GM21360 (cell line): ENCODE results near the gene LAPTM5.
A peak's percentile ranks its signal among the peaks of the same experiment; 100 is the strongest.

Source experiments
- ATAC-seq: cut with Tn5 transposase; IDR thresholded peaks from one replicate; pipeline ENCODE4 v1.9.1; 2021; ENCODE audit warnings: mild to moderate bottlenecking, moderate library complexity; ENCODE audit not compliant: unreplicated experiment

LAPTM5 gene

DNA sequence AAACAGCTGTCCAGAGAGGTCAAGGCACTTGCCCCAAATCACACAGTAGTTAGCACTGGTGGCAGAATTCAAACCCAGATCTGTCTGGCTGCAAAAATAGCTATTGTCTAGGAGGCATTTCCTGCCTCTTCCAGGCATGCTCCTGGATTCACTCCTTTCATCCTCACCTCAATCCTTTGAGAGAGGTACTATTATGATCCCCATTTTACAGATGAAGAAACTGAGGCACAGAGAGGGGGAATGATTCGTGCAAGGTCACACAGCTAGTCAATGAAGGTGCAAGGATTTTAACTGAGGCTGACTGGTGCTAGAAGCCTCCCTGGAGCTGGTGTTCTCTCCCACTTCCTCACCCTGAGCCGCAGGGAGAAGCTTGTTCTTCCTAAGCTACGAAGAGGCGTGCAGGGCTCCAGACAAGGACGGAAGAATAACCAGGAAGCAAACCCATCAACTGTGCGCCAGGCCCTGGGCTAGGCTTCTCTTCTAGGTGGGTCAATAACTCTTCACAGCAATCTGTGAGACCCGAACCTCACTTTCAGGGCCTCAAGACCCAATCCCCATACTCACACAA is 631 bp upstream of the LAPTM5 start:
- ATAC-seq = no peak

DNA sequence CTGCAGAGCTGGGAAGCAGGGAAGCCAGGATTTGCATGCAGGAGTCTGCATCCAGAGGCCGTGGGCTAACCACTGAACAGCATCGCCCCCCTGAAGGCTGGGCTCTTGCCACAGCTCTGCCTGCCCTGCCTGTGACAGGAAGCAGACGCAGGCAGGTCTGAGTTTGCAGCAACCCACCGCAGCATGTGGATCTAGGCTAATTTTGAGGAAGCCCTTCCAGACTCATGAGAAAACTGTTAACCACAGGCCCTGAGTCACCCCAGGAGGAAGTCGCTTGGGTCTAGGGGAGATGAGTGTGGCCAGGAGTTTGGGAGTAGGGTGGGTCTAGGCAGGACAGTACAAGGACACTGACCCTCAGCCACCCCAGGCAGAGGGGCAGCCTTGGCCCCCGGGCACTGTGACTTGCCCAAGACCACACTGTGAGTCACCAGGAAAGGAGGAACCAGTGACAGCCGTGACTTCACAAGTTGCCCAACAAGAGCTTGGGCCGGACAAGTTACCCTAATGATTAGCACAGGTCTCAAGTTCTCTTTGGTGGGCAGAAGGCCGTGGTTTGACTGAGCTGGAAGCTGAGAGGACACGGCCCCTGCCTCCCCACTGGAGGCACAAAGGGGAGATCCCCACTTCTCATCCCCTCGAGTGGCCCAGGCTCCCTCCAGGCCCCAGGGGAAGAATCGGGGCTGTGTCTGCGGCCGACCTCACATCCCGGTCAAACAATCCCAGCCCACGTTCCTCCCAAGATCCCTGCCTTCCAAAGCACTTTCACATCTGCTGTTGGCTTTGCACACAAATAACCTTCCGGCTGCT is 826 bp downstream of the LAPTM5 start:
- no peak for ATAC-seq

DNA sequence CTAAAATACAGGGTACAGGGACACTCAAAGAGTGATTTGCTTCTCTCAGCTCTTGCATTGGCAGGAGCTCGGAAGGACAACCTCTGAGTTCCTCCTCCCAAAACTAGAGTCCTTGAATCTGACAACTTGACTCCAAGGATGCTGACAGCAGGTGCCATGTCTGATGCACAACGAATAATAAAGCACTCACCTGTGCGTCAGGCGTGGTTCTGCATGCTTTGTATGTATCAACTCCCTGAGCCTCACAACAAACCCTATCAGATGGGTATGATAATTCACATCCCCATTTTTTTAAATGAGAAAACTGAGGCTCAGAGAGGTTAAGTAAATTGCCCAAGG is 1.4 kb downstream of the LAPTM5 start:
- ATAC-seq = no peak

DNA sequence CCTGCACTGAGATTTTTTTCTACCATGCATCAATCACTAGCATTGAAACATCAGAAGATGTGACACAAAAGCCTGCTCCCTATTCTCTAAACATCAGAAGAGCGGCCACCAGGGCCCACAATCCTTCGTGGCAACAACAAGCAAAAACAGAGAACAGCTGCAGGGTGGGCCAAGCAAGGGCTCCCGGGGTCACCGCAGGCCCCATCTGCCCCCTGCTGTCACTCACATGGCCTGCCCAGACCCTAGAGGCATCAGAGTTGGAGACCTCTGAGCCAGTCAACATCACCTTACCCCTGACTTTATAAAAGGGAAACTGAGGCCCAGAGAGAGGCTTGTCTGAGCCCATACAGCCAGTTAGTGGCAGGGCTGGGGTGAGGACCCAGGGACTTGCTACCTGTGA is 1.8 kb downstream of the LAPTM5 start:
- ATAC-seq = no peak

DNA sequence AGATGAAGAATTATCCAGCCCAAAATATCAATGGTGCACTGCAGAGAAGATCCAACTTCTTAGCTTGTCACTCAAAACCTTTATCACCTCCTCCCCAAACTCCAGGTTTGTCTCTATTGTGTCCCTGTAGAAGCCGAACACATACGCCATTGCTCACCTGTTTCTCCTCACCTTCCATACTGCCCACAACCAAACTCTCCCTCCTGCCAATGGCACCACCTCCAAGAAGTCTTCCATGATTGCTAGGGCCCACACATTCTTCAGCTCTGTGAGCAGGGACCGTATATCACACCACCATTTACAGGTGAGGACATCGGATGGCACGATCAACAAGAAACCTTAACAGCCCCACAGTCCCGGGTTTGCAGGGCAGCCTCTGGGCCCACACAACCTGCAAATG is 2.2 kb downstream of the LAPTM5 start:
- no peak for ATAC-seq

DNA sequence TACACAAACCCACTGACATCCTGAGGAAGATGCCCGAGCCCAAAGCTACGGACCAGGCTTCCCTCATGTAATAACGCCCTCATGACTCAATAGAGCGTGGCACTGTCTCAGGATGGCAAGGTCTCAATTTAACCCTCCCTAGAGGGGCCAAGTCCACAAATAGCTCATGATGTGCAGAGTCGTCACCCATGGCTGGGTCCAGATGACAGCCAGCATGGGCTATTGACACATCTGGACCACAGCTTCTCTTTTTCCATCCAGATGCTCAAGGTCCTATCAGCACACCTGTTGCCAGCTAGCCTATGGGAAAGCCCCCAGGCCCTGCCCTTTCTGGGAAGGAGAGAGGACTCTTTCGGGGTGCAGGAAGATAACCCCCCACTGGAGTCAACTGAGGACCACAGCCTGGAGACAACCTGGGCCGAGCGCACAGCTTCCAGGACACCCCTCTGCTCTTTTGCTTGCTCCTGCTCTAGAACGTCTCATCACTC is 2.8 kb downstream of the LAPTM5 start:
- ATAC-seq = peak; percentile 35

DNA sequence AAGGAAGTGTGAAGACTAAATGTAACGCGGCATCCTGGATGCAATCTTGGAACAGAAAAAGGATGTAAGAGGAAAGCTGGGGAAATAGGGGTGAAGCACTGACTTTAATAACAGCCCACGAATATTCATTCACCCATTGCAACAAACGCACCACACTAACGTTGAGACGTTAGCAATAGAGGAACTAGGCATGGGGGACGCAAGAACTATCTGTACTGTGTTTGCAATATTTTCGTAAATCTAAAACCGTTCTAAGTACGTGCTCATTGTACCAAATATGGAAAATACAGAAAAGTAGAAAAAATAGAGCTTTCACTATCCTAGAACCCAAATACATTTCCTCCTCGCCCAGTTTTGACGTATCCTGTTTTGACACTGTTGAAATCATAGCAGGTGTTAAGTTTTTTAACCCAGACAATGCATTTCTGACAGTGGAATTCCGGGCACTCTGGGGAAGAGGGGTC is 3.9 kb downstream of the LAPTM5 start:
- ATAC-seq = no peak

DNA sequence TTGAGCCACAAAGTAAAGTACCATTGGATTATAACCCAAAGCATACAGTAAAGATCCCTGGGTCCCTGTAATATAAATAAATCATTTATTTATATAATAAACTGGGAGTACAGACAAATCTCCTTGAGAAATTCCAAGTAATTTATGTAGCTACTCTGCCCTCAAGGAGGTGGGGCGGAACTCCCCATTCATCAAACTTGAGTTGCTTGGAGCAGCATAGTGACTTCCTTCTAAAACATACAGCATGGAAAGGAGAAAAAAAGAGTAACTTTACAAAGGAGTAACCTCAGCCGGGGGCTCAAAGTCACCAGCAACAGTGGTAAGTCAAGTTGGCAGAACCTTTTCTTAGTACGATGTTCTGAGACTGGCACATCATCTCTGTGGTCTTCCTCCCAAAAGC is 4.5 kb downstream of the LAPTM5 start:
- ATAC-seq = no peak

DNA sequence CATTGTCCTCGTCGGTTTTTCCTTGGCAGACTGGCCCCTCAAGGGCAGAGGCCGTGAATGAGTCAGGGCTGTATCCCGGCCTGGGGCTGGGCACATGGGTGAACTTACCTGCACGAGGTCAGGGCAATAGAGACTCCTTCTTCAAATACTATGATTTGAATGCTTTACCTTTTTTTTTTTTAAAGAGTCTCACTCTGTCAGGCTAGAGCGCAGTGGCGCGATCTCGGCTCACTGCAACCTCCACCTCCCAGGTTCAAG is 5.0 kb downstream of the LAPTM5 start:
- no peak for ATAC-seq

DNA sequence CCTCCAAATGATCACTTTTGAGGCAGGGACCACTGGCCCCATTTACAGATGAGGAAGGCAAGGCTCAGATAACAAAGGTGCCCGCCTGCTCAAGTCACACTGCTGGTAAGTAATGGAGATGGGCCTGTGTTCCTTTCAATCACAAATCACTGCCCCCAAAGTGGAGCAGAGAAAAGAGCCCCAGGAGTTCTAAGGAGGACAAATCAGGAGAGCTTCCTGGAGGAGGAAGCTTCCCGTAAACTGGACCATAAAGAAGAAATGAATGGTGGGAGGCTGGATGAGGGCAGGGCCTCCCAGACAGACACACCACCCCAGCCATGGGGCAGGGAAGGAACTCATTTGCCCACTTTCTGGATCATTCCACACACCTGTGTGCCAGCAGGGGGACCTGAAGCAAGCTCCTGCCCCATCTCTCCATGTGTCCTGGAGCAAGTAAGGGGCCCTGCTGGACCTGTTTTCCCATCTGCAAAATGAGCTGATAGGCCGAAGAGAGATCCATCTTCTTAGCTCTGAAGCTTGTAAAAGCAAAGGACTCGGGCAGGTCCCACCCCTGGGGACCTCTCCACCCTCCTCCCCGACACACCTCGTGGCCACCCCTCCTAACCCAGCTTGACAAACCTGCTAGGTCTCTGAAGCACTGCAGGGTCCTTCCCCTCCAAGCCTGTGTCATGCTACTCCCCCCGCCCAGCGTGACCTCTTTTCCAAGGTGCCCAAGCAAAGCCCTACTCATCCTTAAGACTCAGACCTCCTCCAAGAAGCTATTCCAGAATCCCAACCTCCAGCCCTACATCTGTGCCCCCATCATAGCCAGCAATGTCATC is 5.5 kb downstream of the LAPTM5 start:
- no peak for ATAC-seq

DNA sequence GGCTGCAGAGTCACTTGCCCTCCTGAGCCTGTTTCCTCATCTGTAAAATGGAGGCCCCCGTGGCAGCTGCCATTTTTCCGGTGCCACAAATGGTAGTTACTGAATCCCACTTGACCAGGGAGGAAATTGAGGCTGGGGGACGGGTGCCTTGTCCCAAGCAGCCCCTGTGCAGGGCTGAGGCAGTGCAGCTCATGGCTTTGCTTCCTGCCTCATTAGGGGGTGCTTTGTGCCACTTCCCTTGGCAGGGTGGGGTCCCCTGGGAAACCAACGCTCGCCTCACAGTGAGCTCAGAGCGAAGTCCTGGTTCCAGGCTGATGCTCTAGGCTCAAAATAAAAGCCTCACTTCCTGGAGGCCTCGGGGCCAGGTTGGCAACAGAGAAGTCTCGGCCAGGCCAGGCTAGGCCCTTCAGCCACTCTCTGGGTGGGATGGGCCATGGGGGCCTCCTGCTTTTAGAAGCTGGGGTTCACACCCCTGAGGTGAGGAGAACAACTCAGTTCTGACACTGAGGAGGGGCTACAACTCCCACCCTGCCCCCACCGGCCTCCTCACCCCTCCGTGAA is 6.8 kb downstream of the LAPTM5 start:
- peak; percentile 22 for ATAC-seq

DNA sequence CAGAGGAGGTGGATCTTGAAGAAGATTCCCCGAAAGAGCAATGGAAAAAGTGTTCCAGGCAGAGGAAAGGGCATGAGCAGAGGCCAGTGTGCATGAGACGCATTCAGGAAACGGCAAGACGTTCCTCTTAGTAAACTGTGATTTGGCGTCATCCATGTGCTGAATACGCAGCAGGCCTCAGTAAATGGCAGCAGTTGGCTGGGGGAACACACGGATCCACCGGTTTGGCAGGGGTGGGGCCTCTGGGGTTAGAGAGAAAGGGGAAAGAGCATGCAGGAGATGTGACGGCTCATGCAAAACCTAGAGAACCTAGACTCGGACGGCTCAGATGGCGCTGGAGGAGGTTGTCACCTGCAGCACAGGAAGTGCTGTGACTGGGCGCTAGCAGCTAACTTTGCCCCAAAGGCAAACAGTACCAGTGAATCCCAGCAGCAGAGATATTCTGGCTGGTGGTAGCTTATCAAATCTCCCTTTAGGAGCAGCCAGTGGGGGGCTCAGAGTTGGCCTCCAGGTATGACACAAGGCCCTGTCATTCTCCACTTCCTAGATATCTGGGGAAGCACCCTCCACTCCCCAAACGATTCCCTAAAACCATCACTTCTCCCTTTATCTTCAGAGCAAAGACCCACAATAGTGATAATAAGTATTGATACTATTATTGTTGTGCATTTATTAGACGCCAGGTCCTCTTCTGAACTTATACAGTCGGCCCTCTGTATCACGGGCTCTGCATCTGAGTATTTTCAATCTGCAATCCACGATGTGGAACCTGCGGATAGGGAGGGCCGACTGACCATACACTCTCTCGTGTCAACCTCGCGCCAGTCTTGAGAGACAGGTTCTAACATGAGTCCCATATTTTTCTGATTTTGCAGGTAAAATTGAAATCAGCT is 7.6 kb downstream of the LAPTM5 start:
- peak; percentile 22 for ATAC-seq

DNA sequence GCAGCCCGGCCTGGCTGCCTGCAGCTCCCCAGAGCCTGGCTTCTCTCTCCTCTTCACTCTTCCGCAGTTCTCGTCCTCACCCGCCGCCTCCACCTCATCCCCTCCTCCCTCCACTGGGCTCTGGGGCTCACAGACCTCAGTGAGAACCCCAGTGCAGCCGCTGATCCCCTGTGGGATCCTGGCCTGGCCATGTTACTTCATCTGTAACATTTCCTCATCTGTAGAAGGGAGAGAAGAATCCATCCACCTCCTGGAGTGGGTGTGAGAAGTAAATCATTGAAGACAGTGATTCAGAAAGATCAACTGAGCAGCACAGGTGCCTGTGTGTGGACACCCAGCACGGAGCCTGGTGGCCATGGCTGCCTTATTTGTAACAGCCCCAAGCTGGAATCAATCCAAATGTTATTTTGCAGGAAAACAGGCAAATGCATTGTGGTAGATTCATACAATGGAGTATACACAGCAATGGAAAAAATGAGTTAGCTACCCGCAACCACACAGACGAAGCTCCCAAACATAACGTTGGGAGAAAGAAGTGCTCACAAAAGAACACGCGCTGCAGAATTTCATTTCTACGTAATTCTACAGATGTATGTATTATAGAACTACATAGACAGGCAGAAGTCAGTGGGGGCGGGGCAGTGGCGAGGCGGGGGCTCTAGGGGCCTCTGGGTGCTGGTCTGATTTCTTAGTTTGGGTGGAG is 8.7 kb downstream of the LAPTM5 start:
- ATAC-seq = no peak

DNA sequence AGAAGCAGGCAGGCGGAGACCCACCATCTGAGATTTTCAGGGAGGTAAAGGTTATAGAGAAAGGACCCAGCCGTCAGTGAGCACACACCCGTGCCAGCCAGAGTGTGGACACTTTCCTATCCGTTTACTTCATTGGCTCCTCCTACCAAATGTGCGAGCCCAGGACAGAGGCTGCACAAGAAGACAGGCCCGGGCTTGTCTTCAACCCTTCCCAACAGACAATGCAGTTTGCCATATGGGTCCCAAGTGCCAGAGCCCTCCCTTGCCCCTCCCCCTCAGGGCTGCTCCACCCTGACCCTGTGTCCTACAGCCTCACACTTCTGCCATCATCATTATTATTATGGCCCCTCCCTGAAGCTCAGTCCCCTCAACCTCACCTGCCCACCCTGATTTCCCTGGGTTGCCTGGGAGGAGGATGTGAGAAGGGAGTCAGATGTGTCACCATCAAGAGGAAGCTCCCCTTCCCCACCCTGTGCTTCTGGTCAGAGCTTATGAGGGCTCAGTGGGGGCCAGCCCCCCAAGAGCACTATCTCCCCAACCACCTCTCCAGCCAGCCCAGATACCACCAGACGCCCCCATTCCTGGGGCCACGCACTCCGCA is 9.4 kb downstream of the LAPTM5 start:
- ATAC-seq = no peak

DNA sequence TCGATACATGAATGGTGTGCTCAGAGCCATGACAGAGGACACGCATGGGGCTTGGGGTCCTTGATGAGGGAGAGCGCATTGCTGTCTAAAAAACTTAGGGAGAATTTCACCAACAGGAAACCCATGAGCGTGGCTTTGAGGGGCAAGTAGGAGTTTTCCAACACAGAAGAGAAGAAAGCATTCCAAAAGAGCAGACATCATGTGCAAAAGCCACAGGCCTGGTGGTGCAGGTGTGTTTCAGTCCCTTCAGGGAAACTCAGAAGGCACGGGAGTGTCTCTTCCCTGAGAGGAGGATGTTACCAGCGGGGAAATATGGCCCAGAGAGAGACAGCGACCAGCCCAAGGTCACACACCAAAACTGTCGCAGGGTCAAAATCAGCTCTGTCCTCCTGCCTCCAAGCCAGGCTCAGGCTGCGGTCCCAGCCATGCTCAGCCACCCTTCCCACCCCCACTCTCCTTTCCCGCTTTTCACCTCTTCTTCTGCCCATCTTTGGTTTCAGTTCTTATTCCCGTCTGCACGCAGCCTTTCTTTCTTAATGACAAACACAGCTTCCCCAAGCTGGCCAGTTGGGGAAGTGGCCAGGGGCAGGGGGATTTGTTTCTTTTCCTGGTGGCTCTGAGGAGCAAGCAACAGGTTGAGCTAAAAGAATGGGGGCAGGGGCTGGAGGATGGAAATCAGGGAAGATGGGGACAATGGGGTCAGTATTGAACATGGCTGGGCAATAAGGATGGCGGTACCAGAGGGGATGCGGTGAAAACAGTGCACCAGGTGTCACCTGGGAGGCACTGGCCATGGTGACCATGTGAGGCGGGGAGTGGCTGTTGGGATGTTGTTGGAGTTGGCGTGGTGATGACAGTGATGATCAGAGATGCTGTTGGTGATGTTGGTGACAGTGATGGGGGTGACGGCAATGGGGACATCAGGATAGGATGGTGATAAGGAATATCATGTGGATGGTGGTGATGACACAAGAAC is 10.3 kb downstream of the LAPTM5 start:
- no peak for ATAC-seq

DNA sequence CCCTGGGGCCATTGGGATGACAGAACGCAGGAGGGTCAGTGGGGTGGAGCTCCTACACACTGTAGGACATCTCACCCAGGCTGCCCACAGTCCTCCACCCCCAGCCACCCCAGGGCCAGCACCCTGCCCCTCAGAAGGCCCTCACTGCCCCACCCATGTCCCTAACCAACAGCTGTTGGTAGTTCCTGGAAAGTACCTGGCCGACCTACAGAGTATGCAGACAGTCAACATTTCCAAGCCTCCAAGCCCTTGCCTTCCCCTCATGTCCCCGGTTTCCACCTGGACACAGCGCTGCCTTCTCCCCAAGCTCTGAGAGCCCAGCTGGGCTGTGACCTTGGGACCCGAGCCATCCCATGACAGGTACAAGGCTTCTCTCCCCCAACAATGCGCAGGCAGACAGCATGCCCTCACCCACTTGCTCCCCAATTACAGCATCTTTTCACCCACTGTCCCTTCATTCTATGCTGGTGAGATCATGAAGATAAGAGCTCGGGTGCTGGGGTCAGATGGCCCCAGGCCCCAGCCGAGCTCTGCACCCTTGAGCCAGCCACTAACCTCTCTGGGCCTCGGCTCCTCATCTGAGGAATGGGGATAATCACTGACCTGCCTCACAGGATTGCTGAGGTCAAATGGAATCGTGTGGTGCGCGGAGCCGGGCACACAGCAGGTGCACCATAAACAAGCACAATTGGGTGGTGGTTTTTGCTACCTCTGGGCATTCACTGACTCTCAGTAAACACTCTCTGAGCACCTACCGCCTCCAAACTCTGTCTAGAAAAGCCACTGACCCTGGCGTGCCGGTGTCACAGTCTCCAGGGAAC is 11.2 kb downstream of the LAPTM5 start:
- no peak for ATAC-seq

DNA sequence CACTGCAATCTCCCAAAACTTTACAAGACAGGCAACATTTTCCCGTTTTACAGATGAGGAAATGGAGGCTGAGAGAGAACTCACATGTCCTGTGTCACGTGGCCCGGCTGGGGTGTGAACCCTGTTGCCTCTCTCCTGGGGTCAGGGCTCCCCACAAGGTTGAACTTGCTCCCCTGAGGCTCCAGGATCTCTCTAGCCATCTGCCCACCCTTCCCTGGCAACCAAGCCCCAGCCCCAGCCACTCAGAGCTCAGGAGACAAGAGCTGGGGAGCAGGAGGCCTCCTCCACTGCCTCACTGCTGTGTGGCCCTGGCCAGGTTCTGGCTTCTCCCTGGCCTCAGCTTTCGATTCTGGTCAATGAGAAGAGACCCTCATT is 11.8 kb downstream of the LAPTM5 start:
- no peak for ATAC-seq
